Thoracic aorta (tissue), 2 donors: Measurements from ENCODE around the gene LRP1B. TPM values are rescaled to one million over a fixed set of nuclear protein-coding genes. Genes with fewer than 3 reads are reported as not detected.
"Not testable (repeated sequence)": the region's sequence is repeated elsewhere in the genome, so short reads cannot be mapped to it uniquely, and the experiment has no call there.

Experiments used
- ATAC-seq: fragments of 150-250 bp; one replicate; pipeline ENCODE4 v1.8.0; 2017; ENCODE audit warnings: low read depth; ENCODE audit not compliant: insufficient number of reproducible peaks, low FRiP score
- DNase-seq: peaks from one replicate; pipeline ENCODE4 v3.0.0-alpha.2; 2020; ENCODE audit warnings: low spot score
- H3K27ac ChIP-seq, 2 donors: fragments of 200-600 bp; sonication (generic); 1 replicate in 1 of 2; 2 replicates in 1 of 2; pipeline ENCODE4 v1.5.1; 2016; ENCODE audit warnings: mild to moderate bottlenecking in 2 of 2, moderate library complexity in 2 of 2
- H3K27me3 ChIP-seq: fragments of 200-600 bp; sonication (generic); replicated peaks from 2 replicates; pipeline ENCODE4 v1.6.0; 2016; ENCODE audit warnings: mild to moderate bottlenecking; ENCODE audit not compliant: insufficient read depth
- H3K36me3 ChIP-seq: fragments of 200-600 bp; sonication (generic); one replicate; pipeline ENCODE4 v1.5.1; 2016
- H3K4me1 ChIP-seq, 2 donors: fragments of 200-600 bp; sonication (generic); 1 replicate in 1 of 2; 2 replicates in 1 of 2; pipeline versions ENCODE4 v1.5.1 to v1.6.0; 2016; ENCODE audit warnings: low read depth in 2 of 2, mild to moderate bottlenecking in 1 of 2; ENCODE audit not compliant: control insufficient read depth in 1 of 2
- H3K4me3 ChIP-seq: fragments of 200-600 bp; sonication (generic); 2 replicates; pipeline ENCODE4 v1.5.1; 2016; ENCODE audit warnings: mild to moderate bottlenecking
- H3K9me3 ChIP-seq: fragments of 200-600 bp; sonication (generic); 2 replicates; pipeline ENCODE4 v1.5.1; 2016
- CTCF ChIP-seq: fragments of 200-600 bp; sonication (generic); IDR thresholded peaks from one replicate; pipeline ENCODE4 v1.5.1; 2019; ENCODE audit warnings: antibody characterized with exemption
- total RNA-seq, 2 donors: library from RNA; depleted of rRNA; stranded (reverse); fragments of >200 nt; gene quantifications; one replicate each; pipeline versions ENCODE4 v1.1.0 to v1.2.3, GENCODE V29; 2016

LRP1B gene
- total RNA-seq, 2 donors from 2014 or later: 0.27 to 0.28 TPM

DNA sequence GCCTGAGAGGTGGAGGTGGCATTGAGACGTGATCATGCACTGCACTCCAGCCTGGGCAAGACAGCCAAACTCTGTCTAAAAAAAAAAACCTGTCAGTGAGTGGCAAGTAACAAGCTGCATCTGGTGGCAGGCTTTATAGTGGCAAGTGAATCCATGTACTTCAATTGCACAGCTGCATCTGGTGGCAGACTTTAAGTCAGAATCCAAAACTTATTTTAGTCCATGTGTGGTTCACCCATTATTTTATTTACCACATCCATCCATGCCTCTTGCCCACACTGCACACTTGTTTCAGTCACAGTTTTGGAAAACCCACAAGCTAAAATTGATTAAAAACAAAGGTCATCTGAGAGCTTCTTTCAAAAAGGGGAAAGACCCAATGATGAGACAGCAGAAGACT, 1714.2 kb downstream of the LRP1B start:
- ATAC-seq (no peak), DNase-seq (no peak)
- TF ChIP-seq CTCF: no peak
- Histone ChIP-seq H3K9me3 (no peaks in the 10 kb centered on the region), H3K4me1 (no peaks in the 10 kb centered on the region), H3K27me3 (no peaks in the 10 kb centered on the region), H3K27ac (no peak overlapping the region), H3K36me3 (no peaks in the 10 kb centered on the region), H3K4me3 (no peak overlapping the region)

DNA sequence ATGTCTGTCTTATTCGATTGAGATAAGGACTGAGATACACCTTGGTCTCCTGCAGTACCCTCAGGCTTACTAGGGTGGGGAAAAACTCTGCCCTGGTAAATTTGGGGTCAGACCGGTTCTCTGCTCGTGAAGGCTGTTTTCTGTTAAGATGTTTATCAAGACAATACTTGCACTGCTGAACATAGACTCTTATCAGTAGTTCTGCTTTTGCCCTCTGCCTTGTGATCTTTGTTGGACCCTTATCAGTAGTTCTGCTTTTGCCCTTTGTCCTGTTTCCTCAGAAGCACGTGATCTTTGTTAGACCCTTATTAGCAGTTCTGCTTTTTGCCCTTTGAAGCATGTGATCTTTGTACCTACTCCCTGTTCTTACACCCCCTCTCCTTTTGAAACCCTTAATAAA, 1715.8 kb downstream of the LRP1B start:
- H3K36me3 ChIP-seq, H3K4me1 ChIP-seq, H3K27ac ChIP-seq, H3K9me3 ChIP-seq, DNase-seq, H3K27me3 ChIP-seq, H3K4me3 ChIP-seq, ATAC-seq: not testable (repeated sequence)

- Histone ChIP-seq H3K4me1 (no peaks in the 10 kb centered on the region), H3K4me3 (no peak overlapping the region), H3K27ac (no peak overlapping the region), H3K9me3 (no peaks in the 10 kb centered on the region), H3K27me3 (no peaks in the 10 kb centered on the region), H3K36me3 (no peaks in the 10 kb centered on the region)
- no peak for TF ChIP-seq CTCF
- DNase-seq (no peak), ATAC-seq (no peak)
Measured at GRCh38 chr2:140410695-140411094, 1720.1 kb downstream of the LRP1B start.

GRCh38 chr2:140401056-140401455, 1729.8 kb downstream of the LRP1B start:
- Histone ChIP-seq H3K27ac (no peak overlapping the region), H3K9me3 (peaks cover 5% of the 10 kb centered on the region), H3K27me3 (no peaks in the 10 kb centered on the region), H3K4me3 (no peak overlapping the region), H3K36me3 (no peaks in the 10 kb centered on the region), H3K4me1 (no peaks in the 10 kb centered on the region)
- TF ChIP-seq CTCF: no peak
- ATAC-seq (no peak), DNase-seq (no peak)

DNA sequence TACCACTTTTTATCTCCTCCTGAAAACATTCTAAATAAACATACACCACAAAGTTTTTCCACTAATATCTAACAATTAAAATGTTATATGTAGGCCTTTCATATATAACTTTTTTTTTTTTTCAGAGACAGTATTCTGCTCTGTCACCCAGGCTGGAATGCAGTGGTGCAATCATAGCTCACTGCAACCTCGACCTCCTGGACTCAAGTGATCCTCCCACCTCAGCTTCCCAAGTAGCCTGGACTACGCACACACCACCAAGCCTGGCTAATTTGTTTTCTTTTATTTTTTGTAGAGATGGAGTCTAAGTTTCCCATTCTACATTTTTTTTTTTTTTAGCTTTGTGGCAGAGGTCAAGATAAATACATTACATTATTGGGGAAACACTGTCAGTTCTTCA, 1738.0 kb downstream of the LRP1B start:
- Histone ChIP-seq H3K4me3 (no peak overlapping the region), H3K9me3 (no peaks in the 10 kb centered on the region), H3K27me3 (no peaks in the 10 kb centered on the region), H3K27ac (no peak overlapping the region), H3K4me1 (no peaks in the 10 kb centered on the region), H3K36me3 (no peaks in the 10 kb centered on the region)
- DNase-seq (no peak), ATAC-seq (no peak)
- no peak for TF ChIP-seq CTCF

DNA sequence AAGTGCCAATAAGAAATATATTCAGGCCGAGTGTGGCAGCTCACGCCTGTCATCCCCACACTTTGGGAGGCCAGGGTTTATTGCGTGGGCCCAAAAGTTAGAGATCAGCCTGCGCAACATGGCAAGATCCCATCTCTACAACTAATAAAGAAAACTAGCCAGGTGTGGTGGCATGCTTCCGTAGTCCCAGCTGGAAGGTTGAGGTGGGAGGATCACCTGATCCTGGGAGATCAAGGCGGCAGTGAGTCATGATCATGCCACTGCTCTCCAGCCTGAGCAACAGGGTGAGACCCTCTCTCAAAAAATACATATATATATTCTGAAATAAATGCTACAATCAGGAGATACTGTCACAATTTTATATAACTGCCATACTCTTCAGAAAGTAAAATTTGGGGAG, 1745.9 kb downstream of the LRP1B start:
- H3K27ac ChIP-seq: no peak overlapping the region
- no peak overlapping the region for H3K4me3 ChIP-seq
- DNase-seq (no peak), ATAC-seq (no peak)
- H3K27me3 ChIP-seq: no peaks in the 10 kb centered on the region
- H3K36me3 ChIP-seq: no peaks in the 10 kb centered on the region
- no peaks in the 10 kb centered on the region for H3K4me1 ChIP-seq
- H3K9me3 ChIP-seq: no peaks in the 10 kb centered on the region
- no peak for TF ChIP-seq CTCF
